Measurements from ENCODE around the gene PPP1R37. TPM values are rescaled to one million over a fixed set of nuclear protein-coding genes. Genes with fewer than 3 reads are reported as not detected.

PPP1R37 gene
- total and polyA plus RNA-seq, 2 of the 8 experiments (the other 6 are each of a cell fraction or from before 2014, with no cell fraction given), result 14.6 to 25.7 TPM

DNA sequence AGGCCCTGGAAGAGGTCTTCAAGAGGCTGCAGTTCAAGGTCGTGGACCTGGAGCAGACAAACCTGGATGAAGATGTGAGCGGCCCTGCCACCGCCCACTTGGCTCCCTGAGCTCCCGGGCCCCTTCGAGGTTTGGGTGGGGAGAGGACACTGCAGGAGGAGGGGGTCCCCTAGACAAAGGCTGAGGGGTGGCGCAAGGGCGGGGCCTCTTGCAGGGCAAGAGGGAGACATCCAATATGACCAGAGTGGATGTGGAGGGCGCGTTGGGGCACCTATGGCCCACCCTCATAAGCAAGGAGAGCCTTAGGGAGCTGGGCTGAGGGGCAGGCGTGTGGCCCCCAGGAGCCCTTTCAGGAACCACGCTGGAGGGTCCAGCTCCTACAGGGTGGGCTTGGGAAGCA is 47.6 kb downstream of the PPP1R37 start:
- H4K91ac ChIP-seq (replicated peaks; ENCODE audit: insufficient read length, low read length), result no peak overlapping the region
- no peak overlapping the region for H3K56ac ChIP-seq (replicated peaks; ENCODE audit: insufficient read length, low read depth, low read length)
- H4K20me1 ChIP-seq (replicated peaks in 1 of 2; ENCODE audit: control insufficient read depth in 1 of 2, insufficient read depth in 2 of 2, low read length in 2 of 2), result peaks cover 3 to 11% of the 10 kb centered on the region in 2 experiments
- no peak overlapping the region for H3K4me2 ChIP-seq (ENCODE audit: insufficient read depth in 1 of 2, low read depth in 2 of 2, low read length in 2 of 2)
- H2BK15ac ChIP-seq (ENCODE audit: low read length), result no peak overlapping the region
- H3K36me3 ChIP-seq (ENCODE audit: control insufficient read depth in 2 of 4, insufficient read depth in 4 of 4, low read length in 3 of 4), result peaks cover 2 to 17% (median 7%) of the 10 kb centered on the region in 4 experiments; a peak in 5 of 8 replicates
- H3K27ac ChIP-seq (ENCODE audit: low read depth, low read length), result no peak overlapping the region
- 98% methylated on average over 8 of the region's 11 CpGs; no CpG with 5 or more reads in 1 of the 2 experiments for WGBS, 2 experiments (ENCODE audit: extremely low coverage in 1 of 2, insufficient coverage in 1 of 2, insufficient read length in 1 of 2, insufficient replicate concordance in 2 of 2, low coverage in 1 of 2, low lambda C conversion rate in 2 of 2, missing lambda C conversion rate in 1 of 2)
- ChIA-PET CTCF (ENCODE audit: partially characterized antibody) (interaction anchor here (0.5 to 2.8 kb wide), 8 partner anchors 9 to 51 kb away, joined by 3 to 5 read pairs (median 3); no protein-coding TSS in a partner anchor), POLR2A (ENCODE audit: partially characterized antibody) (interaction anchor here (1.9 kb wide), 1 partner anchor 9 kb away, joined by 4 read pairs; no protein-coding TSS in a partner anchor)
- peaks cover 12% of the 10 kb centered on the region for H3K79me1 ChIP-seq (ENCODE audit: low read depth, low read length)
- no peak for FAIRE-seq
- no peaks in the 10 kb centered on the region for H3K27me3 ChIP-seq (replicated peaks in 1 of 4; ENCODE audit: control insufficient read depth in 3 of 4, extremely low read depth in 1 of 4, insufficient read depth in 3 of 4, low read length in 3 of 4)
- no peak overlapping the region for H3K9ac ChIP-seq (replicated peaks in 1 of 4; ENCODE audit: extremely low read depth in 1 of 4, low read depth in 3 of 4, low read length in 3 of 4)
- H2AFZ ChIP-seq (ENCODE audit: low read length), result no peak overlapping the region
- H3K23me2 ChIP-seq (ENCODE audit: low read depth, low read length), result no peaks in the 10 kb centered on the region
- H3K79me2 ChIP-seq (ENCODE audit: control insufficient read depth in 1 of 2, insufficient read depth in 2 of 2, low read length in 2 of 2), result peaks cover 0 to 11% of the 10 kb centered on the region in 2 experiments; a peak in 1 of 4 replicates
- no peak overlapping the region for H2BK120ac ChIP-seq (replicated peaks; ENCODE audit: low read depth, low read length)
- H2BK12ac ChIP-seq (ENCODE audit: low read depth, low read length), result no peak overlapping the region
- no peak overlapping the region for H4K5ac ChIP-seq (ENCODE audit: insufficient read length, low read depth, low read length)
- H3K4me1 ChIP-seq (replicated peaks in 1 of 4; ENCODE audit: control insufficient read depth in 3 of 4, insufficient read depth in 4 of 4, low read length in 3 of 4), result peaks cover 0 to 18% (median 8%) of the 10 kb centered on the region in 4 experiments; a peak in 5 of 7 replicates
- H3K23ac ChIP-seq (ENCODE audit: insufficient read length), result no peak overlapping the region
- H3K4me3 ChIP-seq (ENCODE audit: extremely low read depth in 1 of 4, insufficient read depth in 2 of 4, low read depth in 3 of 4, low read length in 4 of 4), result no peak overlapping the region
- no peak overlapping the region for H2AK5ac ChIP-seq (ENCODE audit: low read depth, low read length)
- TF ChIP-seq CBX8 (IDR thresholded peaks at IDR 0.05; ENCODE audit: borderline replicate concordance, low read depth, low read length), result no peak
- TF ChIP-seq POU5F1 (IDR thresholded peaks at IDR 0.05; ENCODE audit: low read depth, low read length), result no peak
- no peak for TF ChIP-seq MAFK (IDR thresholded peaks at IDR 0.05; ENCODE audit: low read depth, low read length)
- no peak for TF ChIP-seq NRF1 (IDR thresholded peaks at IDR 0.05; ENCODE audit: low read depth, low read length)
- no peak for TF ChIP-seq SIRT6 (IDR thresholded peaks at IDR 0.05; ENCODE audit: low read length)
- no peak for TF ChIP-seq SP1 (IDR thresholded peaks at IDR 0.05; ENCODE audit: low read depth, low read length)
- TF ChIP-seq, protein P1, sequence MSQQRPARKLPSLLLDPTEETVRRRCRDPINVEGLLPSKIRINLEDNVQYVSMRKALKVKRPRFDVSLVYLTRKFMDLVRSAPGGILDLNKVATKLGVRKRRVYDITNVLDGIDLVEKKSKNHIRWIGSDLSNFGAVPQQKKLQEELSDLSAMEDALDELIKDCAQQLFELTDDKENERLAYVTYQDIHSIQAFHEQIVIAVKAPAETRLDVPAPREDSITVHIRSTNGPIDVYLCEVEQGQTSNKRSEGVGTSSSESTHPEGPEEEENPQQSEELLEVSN (IDR thresholded peaks at IDR 0.05), result no peak
- H3K4ac ChIP-seq (replicated peaks; ENCODE audit: insufficient read length, low read depth, low read length), result no peak overlapping the region
- no peak overlapping the region for H4K8ac ChIP-seq (ENCODE audit: extremely low read depth, insufficient read depth, low read length)
- H2BK20ac ChIP-seq (ENCODE audit: low read length), result no peak overlapping the region
- H3K9me3 ChIP-seq (ENCODE audit: insufficient read depth in 2 of 2, low read depth in 1 of 2, low read length in 1 of 2), result no peaks in the 10 kb centered on the region
- H3K14ac ChIP-seq (ENCODE audit: insufficient read length), result no peak overlapping the region
- DNase-seq (ENCODE audit: low read depth in 1 of 2, low spot score in 2 of 2), result no peak
- H3K18ac ChIP-seq (ENCODE audit: extremely low read depth, low read length), result no peak overlapping the region
- H2BK5ac ChIP-seq (ENCODE audit: low read depth, low read length), result no peak overlapping the region; the same call in 1 of the 2 replicates
